A673 (cell line): ENCODE measurements around the gene KEL. TPM values are rescaled to one million over a fixed set of nuclear protein-coding genes. Genes with fewer than 3 reads are reported as not detected.

ENCODE experiments used
- BruUV-seq: library from RNA; stranded (reverse); fragments of 400-500 nt; replicated peaks from 2 replicates; lab custom pipeline; 2021; lab: Mats Ljungman, UMichigan
- CTCF ChIA-PET: fragments of 300-600 bp; sonication (Branson Sonifier 250); formaldehyde crosslinking; loops from one replicate; lab custom pipeline; 2022; ENCODE audit warnings: antibody characterized with exemption; lab: Charles Lee
- POLR2A ChIA-PET: fragments of 300-600 bp; sonication (Branson Sonifier 250); formaldehyde crosslinking; loops from one replicate; lab custom pipeline; 2022; ENCODE audit warnings: antibody characterized with exemption; ENCODE audit not compliant: low non-redundant PET; lab: Charles Lee
- DNase-seq: peaks from one replicate; pipeline ENCODE4 v3.0.0-alpha.2; 2015; ENCODE audit warnings: low spot score
- H3K27ac ChIP-seq: fragments of 200-600 bp; sonication (generic); 2 replicates; pipeline ENCODE4 v1.5.1; 2016; ENCODE audit warnings: mixed run types, low read depth, mild to moderate bottlenecking, mixed read lengths, antibody characterized with exemption, low read length; ENCODE audit not compliant: poor library complexity, severe bottlenecking
- H3K27me3 ChIP-seq: fragments of 200-600 bp; sonication (generic); replicated peaks from 2 replicates; pipeline ENCODE4 v1.6.1; 2017; ENCODE audit warnings: mixed run types, low read depth, mild to moderate bottlenecking, mixed read lengths, antibody characterized with exemption, low read length; ENCODE audit not compliant: insufficient read depth, poor library complexity
- H3K36me3 ChIP-seq: fragments of 200-600 bp; sonication (generic); 2 replicates; pipeline ENCODE4 v1.6.1; 2016; ENCODE audit warnings: mixed run types, mild to moderate bottlenecking, mixed read lengths, antibody characterized with exemption, low read length; ENCODE audit not compliant: insufficient read depth, poor library complexity, severe bottlenecking
- H3K4me1 ChIP-seq: fragments of 200-600 bp; sonication (generic); 2 replicates; pipeline ENCODE4 v1.6.1; 2017; ENCODE audit warnings: mixed run types, mild to moderate bottlenecking, mixed read lengths, antibody characterized with exemption, low read length; ENCODE audit not compliant: insufficient read depth, poor library complexity, severe bottlenecking
- H3K4me3 ChIP-seq: fragments of 200-600 bp; sonication (generic); 2 replicates; pipeline ENCODE4 v1.5.1; 2016; ENCODE audit warnings: low read depth, mixed run types, mild to moderate bottlenecking, mixed read lengths, low read length; ENCODE audit not compliant: poor library complexity, severe bottlenecking
- H3K9me3 ChIP-seq: fragments of 200-600 bp; sonication (generic); 2 replicates; pipeline ENCODE4 v1.6.1; 2016; ENCODE audit warnings: mixed run types, low read depth, mild to moderate bottlenecking, mixed read lengths, antibody characterized with exemption, low read length; ENCODE audit not compliant: poor library complexity, severe bottlenecking
- EZH2 ChIP-seq: fragments of 200-600 bp; sonication (generic); IDR thresholded peaks from 2 replicates; pipeline ENCODE4 v1.6.1; 2017; ENCODE audit warnings: borderline replicate concordance, low read depth, mild to moderate bottlenecking, mixed read lengths, antibody characterized with exemption, low read length; ENCODE audit not compliant: poor library complexity, severe bottlenecking
- intact Hi-C: fragments of 100-400 bp; cut with micrococcal nuclease; formaldehyde crosslinking; loops from one replicate; pipeline ENCODE4 v1.10.0; 2022; ENCODE audit not compliant: unreplicated experiment
- total RNA-seq: library from RNA; stranded (reverse); gene quantifications from 2 replicates; pipeline ENCODE4 v1.2.3, GENCODE V29; 2021
- TF ChIP-seq, protein P1 (sequence below): fragments of 300-800, 200-600 bp; sonication (generic); conservative IDR thresholded peaks from 2 replicates; pipeline ENCODE4 v1.5.1; 2017; ENCODE audit warnings: low read depth, mild to moderate bottlenecking, antibody characterized with exemption, low read length, moderate library complexity, mixed read lengths

The KEL gene
- total RNA-seq, 1 experiment from 2014 or later: not detected

- ChIA-PET POLR2A (no interaction called here), CTCF (no interaction called here)
- no TSS peak for BruUV-seq
- H3K36me3 ChIP-seq: no peaks in the 10 kb centered on the region
- peaks cover 41% of the 10 kb centered on the region for H3K27me3 ChIP-seq
- no peak overlapping the region for H3K27ac ChIP-seq
- DNase-seq: no peak
- H3K4me3 ChIP-seq: no peak overlapping the region
- intact Hi-C loops: no loop called here
- no peaks in the 10 kb centered on the region for H3K9me3 ChIP-seq
- H3K4me1 ChIP-seq: no peaks in the 10 kb centered on the region
- TF ChIP-seq, protein P1, sequence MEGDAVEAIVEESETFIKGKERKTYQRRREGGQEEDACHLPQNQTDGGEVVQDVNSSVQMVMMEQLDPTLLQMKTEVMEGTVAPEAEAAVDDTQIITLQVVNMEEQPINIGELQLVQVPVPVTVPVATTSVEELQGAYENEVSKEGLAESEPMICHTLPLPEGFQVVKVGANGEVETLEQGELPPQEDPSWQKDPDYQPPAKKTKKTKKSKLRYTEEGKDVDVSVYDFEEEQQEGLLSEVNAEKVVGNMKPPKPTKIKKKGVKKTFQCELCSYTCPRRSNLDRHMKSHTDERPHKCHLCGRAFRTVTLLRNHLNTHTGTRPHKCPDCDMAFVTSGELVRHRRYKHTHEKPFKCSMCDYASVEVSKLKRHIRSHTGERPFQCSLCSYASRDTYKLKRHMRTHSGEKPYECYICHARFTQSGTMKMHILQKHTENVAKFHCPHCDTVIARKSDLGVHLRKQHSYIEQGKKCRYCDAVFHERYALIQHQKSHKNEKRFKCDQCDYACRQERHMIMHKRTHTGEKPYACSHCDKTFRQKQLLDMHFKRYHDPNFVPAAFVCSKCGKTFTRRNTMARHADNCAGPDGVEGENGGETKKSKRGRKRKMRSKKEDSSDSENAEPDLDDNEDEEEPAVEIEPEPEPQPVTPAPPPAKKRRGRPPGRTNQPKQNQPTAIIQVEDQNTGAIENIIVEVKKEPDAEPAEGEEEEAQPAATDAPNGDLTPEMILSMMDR: no peak
- TF ChIP-seq EZH2: no peak
These were observed 49.1 kb downstream of the KEL start for GRCh38 chr7:142913051-142913450.

DNA sequence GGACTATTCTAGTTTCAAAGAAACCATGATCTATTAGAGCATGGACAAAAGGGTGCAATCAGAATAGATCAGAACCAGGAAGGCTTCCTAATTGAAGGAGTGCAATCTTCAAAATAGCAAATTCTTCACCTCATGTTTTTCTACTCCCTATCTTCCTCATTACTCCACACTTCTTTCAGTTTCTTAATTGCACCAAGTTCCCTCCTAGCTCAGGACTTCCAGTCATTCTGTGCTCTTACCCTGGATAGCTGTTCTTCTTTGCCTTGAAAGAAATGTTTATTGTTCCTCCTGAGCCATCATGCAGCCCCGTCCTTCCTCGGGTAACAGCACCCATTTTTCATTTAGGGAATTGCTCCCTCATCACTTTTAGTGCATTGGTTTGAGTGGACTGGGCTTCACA is 51.7 kb downstream of the KEL start:
- POLR2A ChIA-PET: no interaction called here
- H3K4me3 ChIP-seq: no peak overlapping the region
- BruUV-seq: no TSS peak
- no peaks in the 10 kb centered on the region for H3K9me3 ChIP-seq
- no peaks in the 10 kb centered on the region for H3K4me1 ChIP-seq
- intact Hi-C loops: no loop called here
- H3K36me3 ChIP-seq: no peaks in the 10 kb centered on the region
- CTCF ChIA-PET: no interaction called here
- H3K27ac ChIP-seq: no peak overlapping the region
- DNase-seq: no peak
- peaks cover 21% of the 10 kb centered on the region for H3K27me3 ChIP-seq
- TF ChIP-seq EZH2: no peak
- TF ChIP-seq, protein P1: no peak

DNA sequence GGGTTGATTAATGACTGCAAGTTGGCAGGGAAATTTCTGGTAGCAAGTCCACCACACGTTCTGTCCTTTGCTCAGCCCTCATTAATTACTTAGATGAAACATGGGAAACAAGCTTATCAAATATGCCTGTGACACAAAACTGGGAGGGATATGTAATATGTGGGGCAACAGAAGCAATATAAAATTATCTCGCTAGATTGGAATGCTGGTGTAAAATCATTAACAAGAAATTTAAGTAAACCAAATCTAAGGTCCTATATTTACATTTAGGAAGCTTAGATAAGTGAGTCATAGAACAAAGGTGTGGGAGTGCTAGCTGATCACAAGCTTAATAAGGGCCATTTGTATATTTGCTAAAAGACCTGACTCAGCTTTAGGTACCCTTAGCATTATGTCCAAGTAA is 52.1 kb downstream of the KEL start:
- no TSS peak for BruUV-seq
- intact Hi-C loops: no loop called here
- Histone ChIP-seq H3K36me3 (no peaks in the 10 kb centered on the region), H3K4me3 (no peak overlapping the region), H3K27ac (no peak overlapping the region), H3K27me3 (peaks cover 21% of the 10 kb centered on the region), H3K4me1 (no peaks in the 10 kb centered on the region), H3K9me3 (no peaks in the 10 kb centered on the region)
- POLR2A ChIA-PET: no interaction called here
- CTCF ChIA-PET: no interaction called here
- TF ChIP-seq, protein P1: no peak
- TF ChIP-seq EZH2: no peak
- no peak for DNase-seq
